GM12872 (cell line): ENCODE measurements around the gene TECPR1.

Experiments used
- TF ChIP-seq, protein P1 (sequence below): IDR thresholded peaks from 3 replicates; pipeline ENCODE4 v1.5.1; 2011; ENCODE audit warnings: low read depth, mild to moderate bottlenecking, low read length, moderate library complexity; ENCODE audit not compliant: insufficient read depth

TECPR1 gene

GRCh38 chr7:98171449-98171848 lies 80.6 kb downstream of the TECPR1 start:
- TF ChIP-seq, protein P1, sequence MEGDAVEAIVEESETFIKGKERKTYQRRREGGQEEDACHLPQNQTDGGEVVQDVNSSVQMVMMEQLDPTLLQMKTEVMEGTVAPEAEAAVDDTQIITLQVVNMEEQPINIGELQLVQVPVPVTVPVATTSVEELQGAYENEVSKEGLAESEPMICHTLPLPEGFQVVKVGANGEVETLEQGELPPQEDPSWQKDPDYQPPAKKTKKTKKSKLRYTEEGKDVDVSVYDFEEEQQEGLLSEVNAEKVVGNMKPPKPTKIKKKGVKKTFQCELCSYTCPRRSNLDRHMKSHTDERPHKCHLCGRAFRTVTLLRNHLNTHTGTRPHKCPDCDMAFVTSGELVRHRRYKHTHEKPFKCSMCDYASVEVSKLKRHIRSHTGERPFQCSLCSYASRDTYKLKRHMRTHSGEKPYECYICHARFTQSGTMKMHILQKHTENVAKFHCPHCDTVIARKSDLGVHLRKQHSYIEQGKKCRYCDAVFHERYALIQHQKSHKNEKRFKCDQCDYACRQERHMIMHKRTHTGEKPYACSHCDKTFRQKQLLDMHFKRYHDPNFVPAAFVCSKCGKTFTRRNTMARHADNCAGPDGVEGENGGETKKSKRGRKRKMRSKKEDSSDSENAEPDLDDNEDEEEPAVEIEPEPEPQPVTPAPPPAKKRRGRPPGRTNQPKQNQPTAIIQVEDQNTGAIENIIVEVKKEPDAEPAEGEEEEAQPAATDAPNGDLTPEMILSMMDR: no peak

GRCh38 chr7:98170966-98171365 lies 81.1 kb downstream of the TECPR1 start:
- TF ChIP-seq, protein P1: no peak

DNA sequence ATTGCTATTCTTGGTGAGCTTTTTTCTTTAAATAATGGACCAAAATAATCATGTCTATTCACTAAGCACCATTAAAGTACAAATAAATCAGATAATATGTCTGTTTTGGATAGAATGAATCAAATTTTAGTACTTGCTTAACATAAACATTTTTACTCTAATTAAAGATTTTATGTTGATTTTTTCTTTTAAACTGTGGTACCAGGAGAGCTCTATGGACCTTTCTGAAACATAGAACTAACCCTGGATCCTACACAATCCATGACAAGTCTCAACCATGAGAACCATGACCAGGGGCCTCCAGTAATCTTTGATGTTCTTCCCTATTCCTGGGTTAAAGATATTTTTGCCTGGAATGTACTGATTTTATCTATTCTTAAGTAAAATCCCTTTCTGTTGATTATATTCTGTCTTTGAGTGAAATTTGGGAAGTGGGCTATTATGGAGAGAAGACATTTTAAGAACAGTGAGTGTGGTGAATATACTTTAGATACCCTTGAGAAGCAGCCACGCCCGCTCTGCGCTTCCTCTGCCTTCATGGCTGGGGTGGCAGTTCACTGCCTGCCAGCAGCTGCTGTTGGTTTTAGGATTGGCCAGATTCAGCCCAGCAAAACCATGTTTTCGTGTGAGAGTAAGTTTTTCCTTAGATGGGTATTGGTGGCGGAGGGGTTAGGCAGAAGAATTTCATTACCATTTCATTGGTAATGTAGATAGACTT lies 83.0 kb downstream of the TECPR1 start:
- TF ChIP-seq, protein P1: no peak

DNA sequence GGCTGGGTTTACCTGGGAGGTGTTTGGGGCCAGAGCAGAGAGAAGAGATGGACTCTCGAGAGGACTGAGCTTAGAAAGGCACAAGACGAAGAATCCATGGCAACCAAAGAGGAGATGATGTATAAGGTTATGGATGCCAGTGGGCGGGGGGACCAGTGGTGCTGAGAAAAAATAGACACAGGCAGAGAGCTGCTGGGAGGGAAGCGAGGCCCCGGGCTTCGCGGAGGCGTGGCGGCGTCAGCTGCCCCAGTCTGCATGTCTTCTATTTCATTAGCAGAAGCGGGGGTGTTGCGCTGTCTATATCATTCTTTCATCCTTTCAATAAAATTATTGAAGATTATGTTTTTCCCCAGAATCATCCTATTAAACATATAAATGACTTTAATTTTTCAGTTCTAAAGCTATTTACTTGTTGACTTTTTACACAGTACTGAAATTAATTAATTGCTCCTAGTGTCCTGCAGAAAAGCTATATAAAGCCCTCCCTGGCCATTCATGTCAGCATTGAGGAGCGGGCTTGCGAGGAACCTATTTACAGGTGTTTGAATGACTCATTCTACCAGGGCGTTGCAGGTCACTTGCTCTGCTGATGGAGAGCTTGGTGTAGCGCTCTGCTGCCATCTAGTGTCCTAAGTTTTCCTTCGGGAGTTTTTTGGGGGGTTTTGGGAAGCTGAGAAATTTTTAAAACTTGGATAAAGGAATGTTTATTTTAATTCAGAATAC lies 83.7 kb downstream of the TECPR1 start:
- TF ChIP-seq, protein P1: peak; percentile 69

- TF ChIP-seq, protein P1: no peak
Measured at GRCh38 chr7:98167653-98168052, 84.4 kb downstream of the TECPR1 start.

DNA sequence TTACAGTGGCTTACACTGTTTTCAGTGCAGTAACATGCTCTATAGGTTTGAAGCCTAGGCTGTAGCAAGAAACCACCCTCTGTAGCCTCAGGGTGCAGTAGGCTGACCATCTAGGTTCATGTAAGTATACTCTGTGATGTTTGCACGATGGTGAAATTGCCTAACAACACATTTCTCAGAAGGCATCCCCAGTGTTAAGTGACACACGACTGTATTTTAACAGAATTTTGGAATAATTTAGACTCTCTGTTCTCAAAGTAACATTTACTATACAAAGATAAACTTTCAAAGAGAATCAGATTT lies 85.4 kb downstream of the TECPR1 start:
- TF ChIP-seq, protein P1: no peak

- TF ChIP-seq, protein P1: peak; percentile 66
Measured at GRCh38 chr7:98165827-98166667, 86.0 kb downstream of the TECPR1 start.
